Lung (tissue), 12 donors: ENCODE measurements around the gene FAM163B. TPM values are rescaled to one million over a fixed set of nuclear protein-coding genes. Genes with fewer than 3 reads are reported as not detected.
A peak's percentile ranks its signal among the peaks of the same experiment; 100 is the strongest.

Source experiments
- ATAC-seq: fragments of 200-7000 bp; cut with Tn5 transposase; one replicate; pipeline ENCODE4 v1.9.1; 2020; ENCODE audit warnings: moderate number of reproducible peaks; ENCODE audit not compliant: insufficient read depth, low FRiP score
- DNase-seq, 3 donors: peaks; one replicate each; pipeline ENCODE4 v3.0.0-alpha.2; 2013 to 2017
- H3K27ac ChIP-seq, 2 donors: one replicate each; pipeline ENCODE4 v1.5.1; 2013; ENCODE audit warnings: mild to moderate bottlenecking in 2 of 2, moderate library complexity in 2 of 2, control low read depth in 1 of 2, inconsistent platforms in 1 of 2, low read depth in 1 of 2, low read length in 1 of 2
- H3K27me3 ChIP-seq, 3 donors: one replicate each; pipeline ENCODE4 v1.5.1; 2013; ENCODE audit warnings: low read length in 2 of 3; ENCODE audit not compliant: control insufficient read depth in 3 of 3, insufficient read depth in 3 of 3
- H3K36me3 ChIP-seq, 4 donors: one replicate each; pipeline ENCODE4 v1.5.1; 2013; ENCODE audit warnings: low read length in 4 of 4, mild to moderate bottlenecking in 1 of 4, moderate library complexity in 1 of 4; ENCODE audit not compliant: control insufficient read depth in 4 of 4, insufficient read depth in 4 of 4
- H3K4me1 ChIP-seq, 5 donors: one replicate each; pipeline ENCODE4 v1.5.1; 2013; ENCODE audit warnings: low read length in 5 of 5, mild to moderate bottlenecking in 2 of 5, moderate library complexity in 1 of 5; ENCODE audit not compliant: control insufficient read depth in 5 of 5, insufficient read depth in 5 of 5
- H3K4me3 ChIP-seq: one replicate; pipeline ENCODE4 v1.5.1; 2013; ENCODE audit warnings: mild to moderate bottlenecking, control low read depth, moderate library complexity
- H3K9ac ChIP-seq, 2 donors: one replicate each; pipeline ENCODE4 v1.5.1; 2013; ENCODE audit warnings: low read length in 2 of 2, control low read depth in 1 of 2; ENCODE audit not compliant: insufficient read depth in 1 of 2
- H3K9me3 ChIP-seq, 4 donors: one replicate each; pipeline ENCODE4 v1.5.1; 2013; ENCODE audit warnings: low read length in 3 of 4, mild to moderate bottlenecking in 1 of 4, moderate library complexity in 1 of 4; ENCODE audit not compliant: control insufficient read depth in 4 of 4, insufficient read depth in 3 of 4
- CTCF ChIP-seq: IDR thresholded peaks from 2 replicates; pipeline ENCODE4 v1.5.1; 2012; ENCODE audit warnings: mild to moderate bottlenecking; ENCODE audit errors: control extremely low read depth, extremely low read depth
- WGBS, 2 donors: extraction: QIAGEN DNeasy Blood & Tissue Kit; methylation state at CpG; one replicate each; pipeline ENCODE4 v1.1.7; 2013; 5-methylcytosine and 5-hydroxymethylcytosine counted together
- polyA plus RNA-seq, 2 donors: library from polyadenylated mRNA; stranded (reverse); fragments of 200-250 nt; gene quantifications; one replicate each; pipeline ENCODE4 v1.2.1, GENCODE V29; 2013
- total RNA-seq, 2 donors: library from RNA; depleted of rRNA in 1 of 2; stranded (reverse); fragments of >200 nt in 1 of 2; gene quantifications; one replicate each; pipeline ENCODE4 v1.2.1, GENCODE V29; 2014 to 2021
- donor health status: control.
- donor health status: control.
- donor health status: Bipolar disorder and iron deficiency.
- donor health status: healthy.
- donor health status: DM: yes; HTN: yes; CAD: no.

Gene FAM163B
- total and polyA plus RNA-seq, 4 donors, result 0.10 to 0.51 (median 0.16) TPM; not detected in 1

GRCh38 chr9:133545494-133546286, 63.5 kb downstream of the FAM163B start:
- DNase-seq, result peak; percentile 68 to 78 (median 71)
- TF ChIP-seq CTCF, result no peak

GRCh38 chr9:133543772-133544467, 65.3 kb downstream of the FAM163B start:
- 76 to 83% methylated on average over 16 of the region's 16 CpGs for WGBS, 2 donors
- Histone ChIP-seq H3K27me3 (no peaks in the 10 kb centered on the region), H3K9ac (no peak overlapping the region), H3K27ac (peak overlapping the region in 1 of 2 donors; percentile 41), H3K4me1 (peaks cover 0 to 40% (median 16%) of the 10 kb centered on the region in 5 donors), H3K4me3 (no peak overlapping the region), H3K36me3 (no peaks in the 10 kb centered on the region), H3K9me3 (no peaks in the 10 kb centered on the region)
- DNase-seq (no peak), ATAC-seq (no peak)
- no peak for TF ChIP-seq CTCF

More at GRCh38 chr9:133545494-133546286, 63.5 kb downstream of the FAM163B start:
- Histone ChIP-seq H3K36me3 (no peaks in the 10 kb centered on the region), H3K9me3 (no peaks in the 10 kb centered on the region), H3K4me3 (no peak overlapping the region), H3K27ac (peak overlapping the region in 1 of 2 donors; percentile 68), H3K27me3 (no peaks in the 10 kb centered on the region), H3K4me1 (peaks cover 0 to 27% (median 11%) of the 10 kb centered on the region in 5 donors), H3K9ac (no peak overlapping the region)
- 46 to 62% methylated on average over 25 of the region's 25 CpGs for WGBS, 2 donors
- no peak for ATAC-seq

- Histone ChIP-seq H3K4me3 (no peak overlapping the region), H3K9me3 (no peaks in the 10 kb centered on the region), H3K27ac (no peak overlapping the region), H3K4me1 (peaks cover 0 to 45% (median 16%) of the 10 kb centered on the region in 5 donors), H3K9ac (no peak overlapping the region), H3K36me3 (no peaks in the 10 kb centered on the region), H3K27me3 (no peaks in the 10 kb centered on the region)
- no peak for DNase-seq
- no peak for TF ChIP-seq CTCF
- ATAC-seq, result no peak
- 80 to 81% methylated on average over 13 of the region's 13 CpGs for WGBS, 2 donors
These were observed 67.2 kb downstream of the FAM163B start for GRCh38 chr9:133542002-133542401.
